ENCODE data around the gene RGS11. TPM values are rescaled to one million over a fixed set of nuclear protein-coding genes. Genes with fewer than 3 reads are reported as not detected.

Gene RGS11
- total RNA-seq, 1 experiment from 2014 or later: 10.2 TPM

GRCh38 chr16:316741-317464 lies 41.2 kb upstream of the RGS11 start:
- Histone ChIP-seq H3K27me3 (ENCODE audit: control insufficient read depth, insufficient read depth, low read length) (no peaks in the 10 kb centered on the region), H3K4me3 (ENCODE audit: low read depth in 2 of 2, low read length in 2 of 2) (no peak overlapping the region), H3K27ac (ENCODE audit: low read length) (no peak overlapping the region), H3K4me1 (ENCODE audit: control insufficient read depth, insufficient read depth, low read length) (no peaks in the 10 kb centered on the region; the same call in 1 of the 2 replicates), H3K36me3 (ENCODE audit: control insufficient read depth, insufficient read depth, low read length) (no peaks in the 10 kb centered on the region; the same call in 1 of the 2 replicates), H3K9me3 (ENCODE audit: control insufficient read depth, insufficient read depth, low read depth, low read length) (no peaks in the 10 kb centered on the region)
- TF ChIP-seq, protein P1, sequence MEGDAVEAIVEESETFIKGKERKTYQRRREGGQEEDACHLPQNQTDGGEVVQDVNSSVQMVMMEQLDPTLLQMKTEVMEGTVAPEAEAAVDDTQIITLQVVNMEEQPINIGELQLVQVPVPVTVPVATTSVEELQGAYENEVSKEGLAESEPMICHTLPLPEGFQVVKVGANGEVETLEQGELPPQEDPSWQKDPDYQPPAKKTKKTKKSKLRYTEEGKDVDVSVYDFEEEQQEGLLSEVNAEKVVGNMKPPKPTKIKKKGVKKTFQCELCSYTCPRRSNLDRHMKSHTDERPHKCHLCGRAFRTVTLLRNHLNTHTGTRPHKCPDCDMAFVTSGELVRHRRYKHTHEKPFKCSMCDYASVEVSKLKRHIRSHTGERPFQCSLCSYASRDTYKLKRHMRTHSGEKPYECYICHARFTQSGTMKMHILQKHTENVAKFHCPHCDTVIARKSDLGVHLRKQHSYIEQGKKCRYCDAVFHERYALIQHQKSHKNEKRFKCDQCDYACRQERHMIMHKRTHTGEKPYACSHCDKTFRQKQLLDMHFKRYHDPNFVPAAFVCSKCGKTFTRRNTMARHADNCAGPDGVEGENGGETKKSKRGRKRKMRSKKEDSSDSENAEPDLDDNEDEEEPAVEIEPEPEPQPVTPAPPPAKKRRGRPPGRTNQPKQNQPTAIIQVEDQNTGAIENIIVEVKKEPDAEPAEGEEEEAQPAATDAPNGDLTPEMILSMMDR (IDR thresholded peaks at IDR 0.05): no peak
- TF ChIP-seq SIN3A (IDR thresholded peaks at IDR 0.05; ENCODE audit: borderline replicate concordance, insufficient read depth, low read depth, low read length): no peak
- TF ChIP-seq POLR2AphosphoS5 (IDR thresholded peaks at IDR 0.05; ENCODE audit: low read depth, low read length): no peak
- TF ChIP-seq, protein P2, sequence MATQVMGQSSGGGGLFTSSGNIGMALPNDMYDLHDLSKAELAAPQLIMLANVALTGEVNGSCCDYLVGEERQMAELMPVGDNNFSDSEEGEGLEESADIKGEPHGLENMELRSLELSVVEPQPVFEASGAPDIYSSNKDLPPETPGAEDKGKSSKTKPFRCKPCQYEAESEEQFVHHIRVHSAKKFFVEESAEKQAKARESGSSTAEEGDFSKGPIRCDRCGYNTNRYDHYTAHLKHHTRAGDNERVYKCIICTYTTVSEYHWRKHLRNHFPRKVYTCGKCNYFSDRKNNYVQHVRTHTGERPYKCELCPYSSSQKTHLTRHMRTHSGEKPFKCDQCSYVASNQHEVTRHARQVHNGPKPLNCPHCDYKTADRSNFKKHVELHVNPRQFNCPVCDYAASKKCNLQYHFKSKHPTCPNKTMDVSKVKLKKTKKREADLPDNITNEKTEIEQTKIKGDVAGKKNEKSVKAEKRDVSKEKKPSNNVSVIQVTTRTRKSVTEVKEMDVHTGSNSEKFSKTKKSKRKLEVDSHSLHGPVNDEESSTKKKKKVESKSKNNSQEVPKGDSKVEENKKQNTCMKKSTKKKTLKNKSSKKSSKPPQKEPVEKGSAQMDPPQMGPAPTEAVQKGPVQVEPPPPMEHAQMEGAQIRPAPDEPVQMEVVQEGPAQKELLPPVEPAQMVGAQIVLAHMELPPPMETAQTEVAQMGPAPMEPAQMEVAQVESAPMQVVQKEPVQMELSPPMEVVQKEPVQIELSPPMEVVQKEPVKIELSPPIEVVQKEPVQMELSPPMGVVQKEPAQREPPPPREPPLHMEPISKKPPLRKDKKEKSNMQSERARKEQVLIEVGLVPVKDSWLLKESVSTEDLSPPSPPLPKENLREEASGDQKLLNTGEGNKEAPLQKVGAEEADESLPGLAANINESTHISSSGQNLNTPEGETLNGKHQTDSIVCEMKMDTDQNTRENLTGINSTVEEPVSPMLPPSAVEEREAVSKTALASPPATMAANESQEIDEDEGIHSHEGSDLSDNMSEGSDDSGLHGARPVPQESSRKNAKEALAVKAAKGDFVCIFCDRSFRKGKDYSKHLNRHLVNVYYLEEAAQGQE (IDR thresholded peaks at IDR 0.05; ENCODE audit: insufficient read depth in 1 of 2, low read depth in 2 of 2, low read length in 1 of 2): no peak
- TF ChIP-seq TCF7L2 (IDR thresholded peaks at IDR 0.05; ENCODE audit: low read depth, low read length): no peak
- DNase-seq (ENCODE audit: low read depth, low spot score) (no peak), ATAC-seq (no peak)
- ChIA-PET CTCF (no interaction called here), POLR2A (no interaction called here)
- intact Hi-C loops (cut with micrococcal nuclease; ENCODE audit: unreplicated experiment) (no loop called here), in situ Hi-C loops (cut with HindIII; ENCODE audit: low pct_unique_long_range_greater_than_20kb, low sequenced_read_pairs) (no loop called here)
- BruUV-seq (replicated peaks): no TSS peak

DNA sequence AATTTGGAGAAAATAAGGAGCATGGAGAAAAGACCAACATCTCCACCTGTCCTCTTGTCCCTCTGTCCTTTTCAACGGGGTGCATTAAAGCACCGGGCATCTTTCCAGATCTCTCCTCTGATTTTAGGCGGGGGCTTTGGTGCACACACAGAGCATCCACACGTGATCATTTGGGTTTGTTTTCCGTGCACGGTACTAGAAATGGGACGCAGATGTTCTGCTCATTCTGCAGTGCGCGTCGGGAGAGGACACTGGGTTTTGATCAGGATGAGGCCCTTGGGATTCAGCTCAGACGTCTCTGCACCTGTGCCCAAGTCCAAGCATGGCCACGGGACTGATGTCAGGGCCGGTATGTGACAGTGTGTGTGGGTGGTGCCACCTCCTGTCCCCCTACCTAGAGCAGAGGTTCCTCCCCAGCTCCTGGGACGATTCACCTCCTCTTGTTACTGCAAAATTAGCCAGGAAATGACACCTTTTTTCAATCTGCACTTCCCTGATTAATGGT lies 39.1 kb upstream of the RGS11 start:
- no TSS peak for BruUV-seq (replicated peaks)
- Histone ChIP-seq H3K27ac (ENCODE audit: low read length) (no peak overlapping the region), H3K27me3 (ENCODE audit: control insufficient read depth, insufficient read depth, low read length) (no peaks in the 10 kb centered on the region), H3K4me3 (ENCODE audit: low read depth in 2 of 2, low read length in 2 of 2) (no peak overlapping the region), H3K9me3 (ENCODE audit: control insufficient read depth, insufficient read depth, low read depth, low read length) (no peaks in the 10 kb centered on the region), H3K4me1 (ENCODE audit: control insufficient read depth, insufficient read depth, low read length) (no peaks in the 10 kb centered on the region), H3K36me3 (ENCODE audit: control insufficient read depth, insufficient read depth, low read length) (no peaks in the 10 kb centered on the region; the same call in 1 of the 2 replicates)
- intact Hi-C loops (cut with micrococcal nuclease; ENCODE audit: unreplicated experiment) (no loop called here), in situ Hi-C loops (cut with HindIII; ENCODE audit: low pct_unique_long_range_greater_than_20kb, low sequenced_read_pairs) (no loop called here)
- CTCF ChIA-PET: no interaction called here
- ATAC-seq (no peak), DNase-seq (ENCODE audit: low read depth, low spot score) (no peak)
- TF ChIP-seq, protein P1 (IDR thresholded peaks at IDR 0.05): no peak
- TF ChIP-seq, protein P2 (IDR thresholded peaks at IDR 0.05; ENCODE audit: insufficient read depth in 1 of 2, low read depth in 2 of 2, low read length in 1 of 2): no peak
- TF ChIP-seq POLR2AphosphoS5 (IDR thresholded peaks at IDR 0.05; ENCODE audit: low read depth, low read length): no peak
- TF ChIP-seq SIN3A (IDR thresholded peaks at IDR 0.05; ENCODE audit: borderline replicate concordance, insufficient read depth, low read depth, low read length): no peak
- no peak for TF ChIP-seq TCF7L2 (IDR thresholded peaks at IDR 0.05; ENCODE audit: low read depth, low read length)
- POLR2A ChIA-PET: interaction anchor here (0.5 kb wide), 1 partner anchor 107 kb away, joined by 3 read pairs; no protein-coding TSS in a partner anchor

All from Panc1 (cell line).